Measurements from ENCODE around the gene TESK2.

- TF ChIP-seq POLR2AphosphoS5 (IDR thresholded peaks at IDR 0.05; ENCODE audit: borderline replicate concordance, low read depth, low read length): no peak
- TF ChIP-seq EZH2 (IDR thresholded peaks at IDR 0.05): no peak
- no peak for TF ChIP-seq FOXP2 (optimal IDR thresholded peaks at IDR 0.05; ENCODE audit: control extremely low read depth, extremely low read length, insufficient read depth)
Measured at GRCh38 chr1:45458894-45459293, 32.1 kb downstream of the TESK2 start.
